Endothelial cell (in vitro differentiated cells): ENCODE results near the gene SLC22A14. TPM values are rescaled to one million over a fixed set of nuclear protein-coding genes. Genes with fewer than 3 reads are reported as not detected.
"Not testable (repeated sequence)": the region's sequence is repeated elsewhere in the genome, so short reads cannot be mapped to it uniquely, and the experiment has no call there.

Source experiments
- DNase-seq: peaks from one replicate; pipeline ENCODE4 v3.0.0; 2021; ENCODE audit warnings: low spot score
- H3K27ac Mint-ChIP-seq: one replicate; pipeline ENCODE4 v1.8.0; 2021; ENCODE audit warnings: mixed read lengths, inconsistent platforms; ENCODE audit not compliant: unreplicated experiment
- H3K27me3 Mint-ChIP-seq: one replicate; pipeline ENCODE4 v1.8.0; 2021; ENCODE audit warnings: mild to moderate bottlenecking, moderate library complexity, mixed read lengths, inconsistent platforms; ENCODE audit not compliant: unreplicated experiment
- H3K36me3 Mint-ChIP-seq: one replicate; pipeline ENCODE4 v1.8.0; 2021; ENCODE audit warnings: mild to moderate bottlenecking, low read depth, mixed read lengths, inconsistent platforms; ENCODE audit not compliant: unreplicated experiment
- H3K4me1 Mint-ChIP-seq: one replicate; pipeline ENCODE4 v1.8.0; 2021; ENCODE audit warnings: mild to moderate bottlenecking, mixed read lengths, inconsistent platforms; ENCODE audit not compliant: unreplicated experiment
- H3K4me3 Mint-ChIP-seq: one replicate; pipeline ENCODE4 v1.8.0; 2021; ENCODE audit warnings: mild to moderate bottlenecking, mixed read lengths, inconsistent platforms; ENCODE audit not compliant: unreplicated experiment
- H3K9me3 Mint-ChIP-seq: one replicate; pipeline ENCODE4 v1.8.0; 2021; ENCODE audit warnings: mixed read lengths, inconsistent platforms; ENCODE audit not compliant: unreplicated experiment
- total RNA-seq: library from RNA; stranded (reverse); fragmentation: NEBNext Ultra II Directional; extraction: Animal tissue kit (Norgen Biotek cat#: 25700); gene quantifications from one replicate; pipeline ENCODE4 v1.2.1, GENCODE V29; 2021; ENCODE audit not compliant: unreplicated experiment
- TF ChIP-seq, protein P1 (sequence below): fragments of 200-600 bp; sonication (generic); IDR thresholded peaks from one replicate; pipeline ENCODE4 v1.5.0; 2021; ENCODE audit warnings: antibody characterized with exemption; ENCODE audit not compliant: unreplicated experiment

The SLC22A14 gene
- total RNA-seq, 1 donor from 2014 or later, result 0.36 TPM

DNA sequence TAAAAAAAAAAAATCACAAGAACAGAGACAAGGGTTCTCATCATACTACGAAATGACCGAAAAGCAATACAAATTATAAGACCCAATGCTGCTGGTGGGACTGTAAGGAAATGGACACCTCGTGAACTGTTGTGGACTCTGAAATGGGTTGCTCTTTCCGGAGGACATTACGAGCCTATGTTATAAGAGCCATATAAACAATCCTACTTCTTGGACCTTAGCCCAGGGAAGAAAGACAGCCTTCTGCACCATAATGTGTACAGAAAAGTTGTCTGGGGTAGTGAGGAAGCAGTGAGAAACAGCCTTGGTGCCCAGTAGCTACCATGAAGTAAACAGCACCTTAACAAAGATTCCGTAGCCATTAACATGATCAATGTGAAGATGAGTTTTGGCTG lies 2.7 kb downstream of the SLC22A14 start:
- H3K4me1 Mint-ChIP-seq, result peaks cover 6% of the 10 kb centered on the region
- no peaks in the 10 kb centered on the region for H3K27me3 Mint-ChIP-seq
- H3K36me3 Mint-ChIP-seq, result peaks cover 9% of the 10 kb centered on the region
- no peak for DNase-seq
- H3K4me3 Mint-ChIP-seq, result no peak overlapping the region
- no peaks in the 10 kb centered on the region for H3K9me3 Mint-ChIP-seq
- TF ChIP-seq, protein P1, sequence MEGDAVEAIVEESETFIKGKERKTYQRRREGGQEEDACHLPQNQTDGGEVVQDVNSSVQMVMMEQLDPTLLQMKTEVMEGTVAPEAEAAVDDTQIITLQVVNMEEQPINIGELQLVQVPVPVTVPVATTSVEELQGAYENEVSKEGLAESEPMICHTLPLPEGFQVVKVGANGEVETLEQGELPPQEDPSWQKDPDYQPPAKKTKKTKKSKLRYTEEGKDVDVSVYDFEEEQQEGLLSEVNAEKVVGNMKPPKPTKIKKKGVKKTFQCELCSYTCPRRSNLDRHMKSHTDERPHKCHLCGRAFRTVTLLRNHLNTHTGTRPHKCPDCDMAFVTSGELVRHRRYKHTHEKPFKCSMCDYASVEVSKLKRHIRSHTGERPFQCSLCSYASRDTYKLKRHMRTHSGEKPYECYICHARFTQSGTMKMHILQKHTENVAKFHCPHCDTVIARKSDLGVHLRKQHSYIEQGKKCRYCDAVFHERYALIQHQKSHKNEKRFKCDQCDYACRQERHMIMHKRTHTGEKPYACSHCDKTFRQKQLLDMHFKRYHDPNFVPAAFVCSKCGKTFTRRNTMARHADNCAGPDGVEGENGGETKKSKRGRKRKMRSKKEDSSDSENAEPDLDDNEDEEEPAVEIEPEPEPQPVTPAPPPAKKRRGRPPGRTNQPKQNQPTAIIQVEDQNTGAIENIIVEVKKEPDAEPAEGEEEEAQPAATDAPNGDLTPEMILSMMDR, result no peak
- H3K27ac Mint-ChIP-seq, result no peak overlapping the region

DNA sequence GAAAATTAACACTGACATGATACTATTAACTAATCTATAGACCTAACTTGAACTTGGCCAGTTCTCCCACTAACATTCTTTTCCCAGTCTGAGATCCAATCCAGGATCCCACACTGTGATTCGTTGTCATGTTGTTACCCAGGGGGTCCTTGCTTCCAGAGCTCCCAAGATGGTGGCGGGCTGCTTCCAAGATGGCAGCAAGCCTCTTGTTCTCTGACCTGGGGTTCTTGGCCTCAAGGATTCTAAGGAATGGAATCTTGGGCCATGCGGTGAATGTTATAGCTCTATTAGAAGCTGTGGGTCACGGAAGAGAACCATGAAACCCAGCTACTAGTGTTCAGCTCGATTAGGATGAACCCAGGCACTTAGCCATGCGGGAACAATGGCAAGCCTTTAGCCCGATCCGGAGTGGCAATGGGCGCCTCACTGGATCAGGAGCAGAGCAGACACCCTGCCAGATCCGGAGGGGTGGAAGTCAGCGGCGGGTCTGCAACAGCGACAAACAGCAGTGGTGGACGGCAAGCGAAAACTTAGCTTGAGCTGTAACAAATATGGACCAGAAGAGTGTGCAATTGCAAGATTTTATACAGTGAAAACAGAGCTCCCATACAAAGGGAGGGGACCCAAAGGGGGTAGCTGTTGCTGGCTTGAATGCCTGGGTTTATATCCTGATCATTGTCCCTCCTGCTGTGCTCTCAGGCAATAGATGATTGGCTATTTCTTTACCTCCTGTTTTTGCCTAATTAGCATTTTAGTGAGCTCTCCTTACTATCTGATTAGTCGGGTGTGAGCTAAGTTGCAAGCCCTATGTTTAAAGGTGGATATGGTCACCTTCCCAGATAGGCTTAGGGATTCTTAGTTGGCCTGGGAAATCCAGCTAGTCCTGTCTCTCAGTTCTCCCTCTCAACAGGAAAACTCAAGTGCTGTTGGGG lies 7.5 kb downstream of the SLC22A14 start:
- H3K36me3 Mint-ChIP-seq, H3K27me3 Mint-ChIP-seq, H3K4me3 Mint-ChIP-seq, H3K27ac Mint-ChIP-seq, H3K9me3 Mint-ChIP-seq, DNase-seq, H3K4me1 Mint-ChIP-seq: not testable (repeated sequence)

DNA sequence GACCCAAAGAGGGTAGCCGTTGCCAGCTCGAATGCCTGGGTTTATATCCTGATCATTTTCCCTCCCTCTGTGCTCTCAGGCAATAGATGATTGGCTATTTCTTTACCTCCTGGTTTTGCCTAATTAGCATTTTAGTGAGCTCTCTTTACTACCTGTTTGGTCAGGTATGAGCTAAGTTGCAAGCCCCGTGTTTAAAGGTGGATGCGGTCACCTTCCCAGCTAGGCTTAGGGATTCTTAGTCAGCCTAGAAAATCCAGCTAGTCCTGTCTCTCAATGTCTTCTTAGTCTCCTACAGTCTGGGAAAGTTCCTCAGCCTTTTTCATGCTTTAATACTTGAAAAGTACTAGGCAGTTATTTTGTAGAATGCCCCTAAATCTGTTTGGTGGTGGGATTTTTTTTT lies 15.0 kb downstream of the SLC22A14 start:
- H3K9me3 Mint-ChIP-seq, DNase-seq, H3K27ac Mint-ChIP-seq, H3K27me3 Mint-ChIP-seq, H3K36me3 Mint-ChIP-seq, H3K4me3 Mint-ChIP-seq, H3K4me1 Mint-ChIP-seq: not testable (repeated sequence)

DNA sequence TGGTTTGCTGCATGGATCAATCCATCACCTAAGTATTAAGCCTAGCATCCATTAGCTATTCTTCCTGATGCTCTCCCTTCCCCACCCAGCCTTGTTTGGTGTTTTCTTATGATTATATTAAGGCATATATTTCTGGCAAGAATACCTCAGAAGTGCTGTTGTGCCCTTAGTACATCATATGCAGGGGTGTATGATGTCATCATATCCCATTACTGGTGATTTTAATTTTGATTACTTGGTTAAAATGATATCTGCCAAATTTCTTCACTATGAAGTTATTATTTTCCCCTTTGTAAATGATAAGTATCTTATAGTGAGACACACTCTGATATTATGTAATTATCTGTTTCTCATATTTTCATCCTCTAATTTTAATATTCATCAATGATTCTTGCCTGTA lies 15.4 kb downstream of the SLC22A14 start:
- H3K36me3 Mint-ChIP-seq, result no peaks in the 10 kb centered on the region
- TF ChIP-seq, protein P1, result no peak
- H3K27me3 Mint-ChIP-seq, result peaks cover 3% of the 10 kb centered on the region
- no peak overlapping the region for H3K27ac Mint-ChIP-seq
- no peak for DNase-seq
- H3K4me3 Mint-ChIP-seq, result no peak overlapping the region
- H3K4me1 Mint-ChIP-seq, result peaks cover 5% of the 10 kb centered on the region
- H3K9me3 Mint-ChIP-seq, result no peaks in the 10 kb centered on the region

DNA sequence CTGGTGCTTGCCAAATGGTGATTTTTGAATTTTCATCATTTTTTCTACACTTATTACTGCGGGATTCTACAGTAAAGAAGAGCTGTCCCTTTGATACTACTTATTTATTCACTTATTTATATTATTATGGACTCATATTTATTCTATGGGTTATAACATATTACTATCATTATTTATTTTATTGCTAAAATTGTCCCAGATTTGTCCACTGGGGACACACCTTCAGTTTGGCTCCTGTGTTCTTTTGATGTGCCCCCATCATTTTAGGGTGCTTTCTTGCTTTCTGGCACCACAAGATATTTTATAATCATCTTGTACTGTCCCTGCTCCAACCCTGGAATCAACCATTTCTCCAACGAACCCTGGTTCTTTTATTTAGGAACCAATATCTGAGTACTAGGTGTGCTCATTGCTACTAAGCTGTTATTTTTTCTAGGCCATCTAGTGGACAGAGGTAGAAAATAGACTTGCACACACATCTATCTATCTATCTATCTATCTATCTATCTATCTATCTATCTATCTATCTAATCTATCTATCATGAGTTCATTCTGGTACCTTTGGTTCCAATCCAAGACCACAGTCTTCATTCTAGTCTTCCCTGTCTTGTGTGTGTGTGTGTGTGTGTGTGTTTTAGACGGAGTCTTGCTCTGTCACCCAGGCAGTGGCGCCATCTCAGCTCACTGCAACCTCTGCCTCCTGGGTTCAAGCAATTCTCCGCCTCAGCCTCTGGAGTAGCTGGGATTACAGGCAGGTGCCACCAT lies 16.0 kb downstream of the SLC22A14 start:
- Mint-ChIP-seq H3K27me3 (peaks cover 3% of the 10 kb centered on the region), H3K36me3 (no peaks in the 10 kb centered on the region), H3K9me3 (no peaks in the 10 kb centered on the region), H3K4me3 (no peak overlapping the region), H3K27ac (no peak overlapping the region), H3K4me1 (peaks cover 5% of the 10 kb centered on the region)
- TF ChIP-seq, protein P1, result peak; percentile 71
- no peak for DNase-seq

DNA sequence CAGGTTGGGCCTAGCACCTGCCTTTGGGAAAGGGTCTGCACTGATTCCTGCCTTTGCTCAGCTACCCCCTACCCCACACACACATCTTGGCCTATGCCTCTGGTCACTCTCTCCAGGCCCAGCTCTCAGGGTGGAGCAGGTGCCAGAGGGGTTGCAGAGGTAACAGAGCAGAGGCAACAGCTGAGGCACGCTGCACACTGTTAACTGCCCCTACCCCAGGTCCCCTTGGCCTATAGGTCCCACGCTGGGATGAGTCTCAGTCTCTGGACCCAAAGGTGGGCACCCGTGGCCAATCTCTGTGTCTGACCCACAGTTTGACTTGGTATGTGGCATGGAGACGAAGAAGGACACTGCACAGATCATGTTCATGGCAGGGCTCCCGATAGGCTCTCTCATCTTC lies 24.8 kb downstream of the SLC22A14 start:
- H3K36me3 Mint-ChIP-seq, result no peaks in the 10 kb centered on the region
- peaks cover 2% of the 10 kb centered on the region for H3K4me1 Mint-ChIP-seq
- TF ChIP-seq, protein P1, result no peak
- H3K9me3 Mint-ChIP-seq, result no peaks in the 10 kb centered on the region
- no peak overlapping the region for H3K4me3 Mint-ChIP-seq
- H3K27ac Mint-ChIP-seq, result no peak overlapping the region
- H3K27me3 Mint-ChIP-seq, result peaks cover 4% of the 10 kb centered on the region
- DNase-seq, result no peak
